HL-60/S4 treated with phorbol 12-myristate 13-acetate at 8.2 ng/mL for 4 days and 3 days (cell line): ENCODE measurements around the gene NTSR1.

Experiments used
- in situ Hi-C: fragments of 300-500 bp; cut with MboI; formaldehyde crosslinking; loops from 2 replicates; pipeline ENCODE4 v1.15.0; 2022; ENCODE audit warnings: low sequenced_read_pairs

Gene NTSR1

GRCh38 chr20:62768234-62768546 lies 59.6 kb downstream of the NTSR1 start:
- in situ Hi-C loops = no loop called here

DNA sequence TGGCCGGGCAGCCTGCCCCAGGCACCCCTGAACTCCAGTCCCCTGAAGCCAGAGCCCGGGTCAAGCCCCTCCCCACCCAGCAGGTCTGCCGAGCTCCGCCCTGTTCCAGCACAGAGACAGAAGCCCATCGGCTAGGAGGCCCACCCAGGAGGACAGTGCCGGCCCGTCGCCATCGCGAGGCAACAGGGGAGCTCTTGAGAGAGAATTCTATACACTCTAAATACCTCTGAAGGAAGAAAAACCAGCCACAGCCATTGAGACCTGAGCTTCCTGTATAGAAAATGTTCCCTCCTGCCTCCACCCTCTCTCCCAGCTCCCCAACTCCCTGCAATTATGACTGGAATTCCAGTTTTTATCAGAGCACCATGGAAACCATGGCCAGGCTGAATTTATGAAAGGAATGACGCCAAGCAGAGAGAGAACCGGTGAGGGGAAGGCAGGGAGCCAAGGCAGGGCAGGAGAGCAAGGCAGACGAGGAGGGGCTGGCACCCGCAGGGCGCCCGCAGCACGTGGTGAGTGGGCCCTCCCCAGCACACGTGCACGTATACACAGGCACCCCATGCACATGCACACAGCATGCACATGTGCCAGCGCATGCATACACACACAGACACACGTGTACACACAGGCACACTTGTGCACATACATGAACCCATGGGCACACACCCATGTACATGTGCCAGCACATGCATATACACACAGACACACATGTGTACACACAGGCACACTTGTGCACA lies 60.1 kb downstream of the NTSR1 start:
- in situ Hi-C loops = no loop called here

DNA sequence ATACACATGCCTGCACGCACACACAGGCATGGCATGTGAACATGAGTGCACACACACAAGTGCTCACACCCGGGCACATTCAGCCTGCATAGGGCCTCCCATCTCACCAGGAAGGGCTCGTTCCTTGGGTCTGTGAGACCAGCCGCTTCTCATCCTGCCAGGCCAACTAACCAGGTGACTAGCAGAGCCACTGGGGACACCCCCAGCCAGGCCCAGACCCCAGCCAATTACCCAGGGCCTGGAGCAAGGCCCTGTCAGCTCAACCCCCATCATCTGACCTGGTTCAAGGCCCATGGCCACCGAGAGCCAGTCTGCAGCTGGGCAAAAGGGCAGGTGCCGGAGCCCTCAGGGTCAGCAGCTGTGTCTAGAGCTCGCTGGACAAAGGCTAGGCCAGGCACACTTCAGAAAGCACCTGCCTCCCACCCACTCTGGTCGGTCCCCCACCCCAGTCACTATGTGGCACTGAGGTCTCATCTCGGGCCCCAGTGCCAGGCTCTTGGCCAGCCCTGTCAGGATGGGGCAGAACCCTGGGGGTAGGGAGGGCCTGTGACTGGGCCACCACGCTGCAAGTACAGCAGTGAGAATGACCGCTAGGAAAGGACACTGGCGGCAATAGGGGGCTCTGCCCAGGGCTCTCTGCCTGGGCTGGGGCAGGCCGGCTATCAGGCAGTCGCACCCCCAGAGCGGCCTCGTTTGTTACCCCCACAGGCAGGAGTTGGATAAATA lies 60.9 kb downstream of the NTSR1 start:
- in situ Hi-C loops = no loop called here

GRCh38 chr20:62770111-62770910 lies 61.7 kb downstream of the NTSR1 start:
- in situ Hi-C loops = no loop called here

DNA sequence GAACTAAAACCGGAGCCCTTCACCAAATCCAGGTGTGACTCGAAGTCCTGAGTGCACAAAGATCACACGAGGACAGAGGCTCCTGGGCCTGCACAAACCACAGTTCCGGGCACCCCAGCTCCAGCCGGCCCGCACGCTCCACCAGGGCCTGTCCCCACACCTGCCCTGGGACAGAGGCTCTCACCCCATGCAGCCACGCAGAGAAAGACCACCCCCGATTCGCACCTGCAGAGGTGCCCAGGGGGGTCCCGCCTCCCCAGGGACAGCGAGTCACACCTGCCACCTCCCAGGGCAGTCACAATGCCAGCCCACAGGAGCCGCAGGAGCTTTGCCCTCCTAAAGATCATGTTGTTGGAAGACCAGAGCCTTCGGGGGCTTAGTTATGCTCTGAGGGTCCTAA lies 62.3 kb downstream of the NTSR1 start:
- in situ Hi-C loops = no loop called here

GRCh38 chr20:62771396-62772102 lies 62.9 kb downstream of the NTSR1 start:
- in situ Hi-C loops = no loop called here

DNA sequence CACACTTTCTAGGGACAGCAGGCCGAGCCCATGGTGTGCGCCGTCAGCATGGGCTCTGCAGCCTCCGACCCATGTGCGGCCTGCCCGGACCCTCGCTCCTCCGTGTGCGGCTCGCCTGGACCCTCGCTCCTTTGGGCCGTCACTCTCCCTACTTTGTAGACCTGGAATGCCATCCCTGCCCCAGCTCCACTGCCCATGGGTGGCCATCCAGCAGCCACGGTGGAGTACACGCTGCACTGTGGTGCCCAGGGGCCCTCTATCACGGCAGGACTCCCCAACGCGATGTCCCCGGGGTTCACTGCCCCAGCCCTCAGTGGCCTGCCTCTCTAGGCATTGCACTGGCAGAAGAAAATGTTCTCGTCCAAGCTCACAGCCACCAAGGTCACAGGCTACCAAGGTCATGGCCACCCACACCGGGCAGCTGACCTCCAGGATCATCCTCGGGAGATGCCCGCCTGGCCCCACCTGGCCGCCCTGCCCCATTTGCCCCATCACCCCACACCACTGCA lies 63.5 kb downstream of the NTSR1 start:
- in situ Hi-C loops = no loop called here

- in situ Hi-C loops = no loop called here
These were observed 64.0 kb downstream of the NTSR1 start for GRCh38 chr20:62772619-62772989.

GRCh38 chr20:62772990-62773844 lies 64.6 kb downstream of the NTSR1 start:
- in situ Hi-C loops = no loop called here

DNA sequence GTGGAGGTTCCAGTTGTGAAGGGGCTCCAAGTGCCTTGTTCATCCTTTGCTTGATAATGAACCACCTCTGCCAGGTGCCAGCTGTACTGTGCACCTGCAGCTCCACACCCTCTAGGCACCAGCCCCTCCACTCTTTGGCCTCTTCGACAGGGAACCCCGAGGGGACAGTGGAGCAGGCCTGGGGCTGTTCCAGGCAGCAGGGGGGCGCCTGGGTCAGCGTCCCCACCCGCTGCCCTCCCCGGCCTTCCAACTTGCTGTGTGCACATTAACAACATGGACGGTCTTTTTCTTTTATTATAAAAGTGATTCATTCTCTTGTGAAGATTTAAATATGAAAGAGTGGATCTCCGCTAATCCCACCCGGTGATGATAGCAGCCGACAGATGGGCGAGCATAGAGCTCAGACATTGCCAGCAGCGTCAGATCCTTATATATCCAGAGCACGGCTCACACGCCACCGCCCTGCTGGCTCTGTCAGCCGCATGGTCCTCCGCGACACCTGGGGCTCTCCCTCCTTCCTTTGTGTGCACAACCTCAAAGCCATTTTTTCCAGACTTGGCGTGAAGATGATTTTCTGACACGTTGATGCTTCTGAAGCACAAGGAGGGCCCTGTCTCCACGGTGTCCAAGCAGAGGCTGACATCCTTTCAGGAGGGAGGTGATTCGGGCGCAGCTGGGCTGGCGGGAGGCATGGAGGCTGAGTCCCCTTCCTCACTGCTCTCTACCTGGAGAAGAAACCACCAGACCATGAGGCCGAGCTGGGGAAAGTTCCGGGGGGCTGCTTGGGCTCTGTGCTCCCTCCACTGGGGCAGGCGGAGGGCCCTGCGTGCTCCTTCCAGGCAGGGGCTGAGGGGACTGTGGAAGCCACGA lies 65.4 kb downstream of the NTSR1 start:
- in situ Hi-C loops = no loop called here

DNA sequence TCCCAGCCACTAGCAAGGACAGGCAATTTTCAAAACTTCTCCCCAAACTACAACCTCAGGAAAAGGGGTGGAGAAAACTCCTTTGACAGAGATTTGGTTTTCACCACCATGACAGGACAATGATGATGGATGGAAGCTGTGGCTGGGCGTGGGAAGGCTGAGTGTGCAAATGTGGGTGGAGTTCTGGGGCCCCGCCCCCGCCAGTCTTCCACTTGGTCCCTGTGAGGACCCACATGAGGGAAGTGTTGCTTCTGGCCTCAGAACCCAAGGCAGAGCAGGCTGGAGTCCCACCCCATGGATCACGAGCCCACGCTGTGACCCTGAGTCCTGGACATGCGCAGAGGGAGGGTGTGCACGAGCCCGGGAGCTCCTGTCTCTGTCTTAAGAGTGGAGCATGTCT lies 66.1 kb downstream of the NTSR1 start:
- in situ Hi-C loops = no loop called here

GRCh38 chr20:62775206-62775605 lies 66.6 kb downstream of the NTSR1 start:
- in situ Hi-C loops = no loop called here

- in situ Hi-C loops = no loop called here
These were observed 67.5 kb downstream of the NTSR1 start for GRCh38 chr20:62776035-62776691.

GRCh38 chr20:62776692-62777527 lies 68.3 kb downstream of the NTSR1 start:
- in situ Hi-C loops = no loop called here

GRCh38 chr20:62777528-62777830 lies 68.8 kb downstream of the NTSR1 start:
- in situ Hi-C loops = no loop called here

DNA sequence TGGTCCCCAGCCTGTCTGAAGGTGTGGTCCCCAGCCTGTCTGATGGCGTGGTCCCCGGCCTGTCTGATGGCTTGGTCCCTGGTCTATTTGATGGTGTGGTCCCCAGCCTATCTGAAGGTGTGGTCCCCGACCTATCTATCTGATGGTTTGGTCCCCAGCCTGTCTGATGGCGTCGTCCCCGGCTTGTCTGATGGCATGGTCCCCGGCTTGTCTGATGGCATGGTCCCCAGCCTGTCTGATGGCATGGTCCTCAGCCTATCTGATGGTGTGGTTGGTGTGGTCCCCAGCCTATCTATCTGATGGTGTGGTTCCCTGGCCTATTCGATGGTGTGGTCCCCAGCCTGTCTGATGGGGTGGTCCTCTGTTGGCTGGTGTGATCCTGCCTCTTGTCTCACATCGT lies 69.4 kb downstream of the NTSR1 start:
- in situ Hi-C loops = no loop called here

DNA sequence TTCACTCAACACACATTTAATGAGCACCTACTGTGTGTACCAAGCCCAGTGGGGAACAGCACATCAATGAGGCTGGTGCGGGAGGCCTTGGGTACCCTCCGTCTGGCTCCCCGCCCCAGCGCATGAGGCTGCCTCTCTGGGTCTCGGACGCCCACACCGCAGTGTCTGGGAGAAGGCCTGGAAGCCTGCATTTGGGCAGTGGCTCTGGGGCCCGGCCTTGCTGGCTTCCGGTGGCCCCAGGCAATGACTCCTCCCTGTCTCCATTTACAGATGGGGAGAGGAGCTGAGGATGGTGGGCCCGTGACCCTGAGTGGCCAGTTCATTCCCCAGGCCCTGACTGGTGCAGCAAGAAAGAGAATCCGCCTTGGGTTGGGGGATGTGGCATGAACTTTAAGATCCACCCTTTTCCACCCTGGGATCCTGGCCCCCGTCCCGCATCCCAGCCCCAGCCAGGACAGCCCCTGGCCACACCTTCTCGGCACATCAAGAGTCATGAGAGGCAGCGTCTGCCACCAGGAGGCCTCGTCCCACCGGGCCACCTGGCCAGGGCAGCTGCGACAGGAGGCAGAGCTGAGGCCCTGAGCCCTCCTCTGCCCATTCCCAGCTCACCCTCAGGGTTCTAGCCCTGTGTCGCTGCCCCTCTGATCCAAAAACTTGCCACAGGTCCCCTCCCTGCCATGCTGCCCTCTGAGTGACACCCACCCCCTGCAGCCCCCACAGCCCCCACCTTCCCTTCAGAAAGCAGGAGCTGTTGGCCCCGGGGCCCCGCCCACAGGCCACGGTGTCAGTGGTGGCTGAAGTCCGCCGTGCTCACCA lies 70.2 kb downstream of the NTSR1 start:
- in situ Hi-C loops = no loop called here
